Measurements from ENCODE around the gene GLB1L2. TPM values are rescaled to one million over a fixed set of nuclear protein-coding genes. Genes with fewer than 3 reads are reported as not detected.

GLB1L2 gene
- total and polyA plus RNA-seq, 2 of the 13 experiments (the other 11 are each of a cell fraction or from before 2014, with no cell fraction given) = 0.59 to 0.69 TPM

DNA sequence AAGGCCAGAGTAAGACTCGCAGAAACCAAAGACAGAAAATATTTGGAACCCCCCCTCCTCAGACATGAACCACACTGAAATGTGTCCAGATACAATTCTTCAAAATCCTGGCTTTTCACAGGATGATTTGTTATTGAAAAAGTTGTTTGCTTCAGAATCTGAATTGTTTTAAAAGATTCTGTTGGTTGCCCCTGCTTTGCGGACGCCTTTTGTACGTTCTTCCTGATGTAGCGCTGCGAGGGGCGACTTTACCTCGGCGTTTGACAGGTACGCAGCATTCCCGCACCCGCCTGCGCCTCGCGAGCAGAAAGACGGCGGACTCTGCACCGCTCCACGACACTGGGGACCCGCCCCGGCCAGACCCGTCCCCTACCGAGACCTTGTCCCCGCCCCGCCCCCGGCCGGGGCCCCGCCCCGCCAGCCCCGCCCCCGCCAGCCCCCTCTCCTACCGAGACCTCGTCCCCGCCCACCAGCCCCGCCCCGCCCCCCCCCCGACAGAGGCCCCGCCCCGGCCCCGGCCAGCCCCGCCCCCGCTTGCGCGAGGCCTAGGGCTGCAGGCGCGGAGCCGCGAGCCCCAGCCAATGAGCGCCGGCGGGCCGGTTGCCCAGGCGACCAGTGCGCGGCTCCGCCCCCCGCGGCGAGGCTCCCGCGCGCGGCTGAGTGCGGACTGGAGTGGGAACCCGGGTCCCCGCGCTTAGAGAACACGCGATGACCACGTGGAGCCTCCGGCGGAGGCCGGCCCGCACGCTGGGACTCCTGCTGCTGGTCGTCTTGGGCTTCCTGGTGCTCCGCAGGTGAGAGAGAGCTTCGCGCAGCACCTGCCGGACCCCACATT is at the start of gene GLB1L2 (continued):
- TF ChIP-seq YEATS4 (CRISPR knock-in tag; IDR thresholded peaks at IDR 0.05; ENCODE audit: borderline replicate concordance) = peak; percentile 34; the same call in 1 of the 2 replicates
- TF ChIP-seq, protein P1, sequence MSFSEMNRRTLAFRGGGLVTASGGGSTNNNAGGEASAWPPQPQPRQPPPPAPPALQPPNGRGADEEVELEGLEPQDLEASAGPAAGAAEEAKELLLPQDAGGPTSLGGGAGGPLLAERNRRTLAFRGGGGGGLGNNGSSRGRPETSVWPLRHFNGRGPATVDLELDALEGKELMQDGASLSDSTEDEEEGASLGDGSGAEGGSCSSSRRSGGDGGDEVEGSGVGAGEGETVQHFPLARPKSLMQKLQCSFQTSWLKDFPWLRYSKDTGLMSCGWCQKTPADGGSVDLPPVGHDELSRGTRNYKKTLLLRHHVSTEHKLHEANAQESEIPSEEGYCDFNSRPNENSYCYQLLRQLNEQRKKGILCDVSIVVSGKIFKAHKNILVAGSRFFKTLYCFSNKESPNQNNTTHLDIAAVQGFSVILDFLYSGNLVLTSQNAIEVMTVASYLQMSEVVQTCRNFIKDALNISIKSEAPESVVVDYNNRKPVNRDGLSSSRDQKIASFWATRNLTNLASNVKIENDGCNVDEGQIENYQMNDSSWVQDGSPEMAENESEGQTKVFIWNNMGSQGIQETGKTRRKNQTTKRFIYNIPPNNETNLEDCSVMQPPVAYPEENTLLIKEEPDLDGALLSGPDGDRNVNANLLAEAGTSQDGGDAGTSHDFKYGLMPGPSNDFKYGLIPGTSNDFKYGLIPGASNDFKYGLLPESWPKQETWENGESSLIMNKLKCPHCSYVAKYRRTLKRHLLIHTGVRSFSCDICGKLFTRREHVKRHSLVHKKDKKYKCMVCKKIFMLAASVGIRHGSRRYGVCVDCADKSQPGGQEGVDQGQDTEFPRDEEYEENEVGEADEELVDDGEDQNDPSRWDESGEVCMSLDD (CRISPR knock-in tag; IDR thresholded peaks at IDR 0.05; ENCODE audit: borderline replicate concordance) = no peak
- TF ChIP-seq ZNF44 (CRISPR knock-in tag; IDR thresholded peaks at IDR 0.05) = no peak
- TF ChIP-seq DR1 (CRISPR knock-in tag; IDR thresholded peaks at IDR 0.05) = no peak
- TF ChIP-seq, protein P2, sequence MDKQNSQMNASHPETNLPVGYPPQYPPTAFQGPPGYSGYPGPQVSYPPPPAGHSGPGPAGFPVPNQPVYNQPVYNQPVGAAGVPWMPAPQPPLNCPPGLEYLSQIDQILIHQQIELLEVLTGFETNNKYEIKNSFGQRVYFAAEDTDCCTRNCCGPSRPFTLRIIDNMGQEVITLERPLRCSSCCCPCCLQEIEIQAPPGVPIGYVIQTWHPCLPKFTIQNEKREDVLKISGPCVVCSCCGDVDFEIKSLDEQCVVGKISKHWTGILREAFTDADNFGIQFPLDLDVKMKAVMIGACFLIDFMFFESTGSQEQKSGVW (CRISPR knock-in tag; IDR thresholded peaks at IDR 0.05; ENCODE audit: borderline replicate concordance) = no peak
- TF ChIP-seq ZFY (CRISPR knock-in tag; IDR thresholded peaks at IDR 0.05) = peak; percentile 40
- TF ChIP-seq ZSCAN20 (CRISPR knock-in tag; IDR thresholded peaks at IDR 0.05; ENCODE audit: borderline replicate concordance) = no peak
- TF ChIP-seq, protein P3, sequence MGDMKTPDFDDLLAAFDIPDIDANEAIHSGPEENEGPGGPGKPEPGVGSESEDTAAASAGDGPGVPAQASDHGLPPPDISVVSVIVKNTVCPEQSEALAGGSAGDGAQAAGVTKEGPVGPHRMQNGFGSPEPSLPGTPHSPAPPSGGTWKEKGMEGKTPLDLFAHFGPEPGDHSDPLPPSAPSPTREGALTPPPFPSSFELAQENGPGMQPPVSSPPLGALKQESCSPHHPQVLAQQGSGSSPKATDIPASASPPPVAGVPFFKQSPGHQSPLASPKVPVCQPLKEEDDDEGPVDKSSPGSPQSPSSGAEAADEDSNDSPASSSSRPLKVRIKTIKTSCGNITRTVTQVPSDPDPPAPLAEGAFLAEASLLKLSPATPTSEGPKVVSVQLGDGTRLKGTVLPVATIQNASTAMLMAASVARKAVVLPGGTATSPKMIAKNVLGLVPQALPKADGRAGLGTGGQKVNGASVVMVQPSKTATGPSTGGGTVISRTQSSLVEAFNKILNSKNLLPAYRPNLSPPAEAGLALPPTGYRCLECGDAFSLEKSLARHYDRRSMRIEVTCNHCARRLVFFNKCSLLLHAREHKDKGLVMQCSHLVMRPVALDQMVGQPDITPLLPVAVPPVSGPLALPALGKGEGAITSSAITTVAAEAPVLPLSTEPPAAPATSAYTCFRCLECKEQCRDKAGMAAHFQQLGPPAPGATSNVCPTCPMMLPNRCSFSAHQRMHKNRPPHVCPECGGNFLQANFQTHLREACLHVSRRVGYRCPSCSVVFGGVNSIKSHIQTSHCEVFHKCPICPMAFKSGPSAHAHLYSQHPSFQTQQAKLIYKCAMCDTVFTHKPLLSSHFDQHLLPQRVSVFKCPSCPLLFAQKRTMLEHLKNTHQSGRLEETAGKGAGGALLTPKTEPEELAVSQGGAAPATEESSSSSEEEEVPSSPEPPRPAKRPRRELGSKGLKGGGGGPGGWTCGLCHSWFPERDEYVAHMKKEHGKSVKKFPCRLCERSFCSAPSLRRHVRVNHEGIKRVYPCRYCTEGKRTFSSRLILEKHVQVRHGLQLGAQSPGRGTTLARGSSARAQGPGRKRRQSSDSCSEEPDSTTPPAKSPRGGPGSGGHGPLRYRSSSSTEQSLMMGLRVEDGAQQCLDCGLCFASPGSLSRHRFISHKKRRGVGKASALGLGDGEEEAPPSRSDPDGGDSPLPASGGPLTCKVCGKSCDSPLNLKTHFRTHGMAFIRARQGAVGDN (CRISPR knock-in tag; IDR thresholded peaks at IDR 0.05) = peak; percentile 58
- TF ChIP-seq, protein P4, sequence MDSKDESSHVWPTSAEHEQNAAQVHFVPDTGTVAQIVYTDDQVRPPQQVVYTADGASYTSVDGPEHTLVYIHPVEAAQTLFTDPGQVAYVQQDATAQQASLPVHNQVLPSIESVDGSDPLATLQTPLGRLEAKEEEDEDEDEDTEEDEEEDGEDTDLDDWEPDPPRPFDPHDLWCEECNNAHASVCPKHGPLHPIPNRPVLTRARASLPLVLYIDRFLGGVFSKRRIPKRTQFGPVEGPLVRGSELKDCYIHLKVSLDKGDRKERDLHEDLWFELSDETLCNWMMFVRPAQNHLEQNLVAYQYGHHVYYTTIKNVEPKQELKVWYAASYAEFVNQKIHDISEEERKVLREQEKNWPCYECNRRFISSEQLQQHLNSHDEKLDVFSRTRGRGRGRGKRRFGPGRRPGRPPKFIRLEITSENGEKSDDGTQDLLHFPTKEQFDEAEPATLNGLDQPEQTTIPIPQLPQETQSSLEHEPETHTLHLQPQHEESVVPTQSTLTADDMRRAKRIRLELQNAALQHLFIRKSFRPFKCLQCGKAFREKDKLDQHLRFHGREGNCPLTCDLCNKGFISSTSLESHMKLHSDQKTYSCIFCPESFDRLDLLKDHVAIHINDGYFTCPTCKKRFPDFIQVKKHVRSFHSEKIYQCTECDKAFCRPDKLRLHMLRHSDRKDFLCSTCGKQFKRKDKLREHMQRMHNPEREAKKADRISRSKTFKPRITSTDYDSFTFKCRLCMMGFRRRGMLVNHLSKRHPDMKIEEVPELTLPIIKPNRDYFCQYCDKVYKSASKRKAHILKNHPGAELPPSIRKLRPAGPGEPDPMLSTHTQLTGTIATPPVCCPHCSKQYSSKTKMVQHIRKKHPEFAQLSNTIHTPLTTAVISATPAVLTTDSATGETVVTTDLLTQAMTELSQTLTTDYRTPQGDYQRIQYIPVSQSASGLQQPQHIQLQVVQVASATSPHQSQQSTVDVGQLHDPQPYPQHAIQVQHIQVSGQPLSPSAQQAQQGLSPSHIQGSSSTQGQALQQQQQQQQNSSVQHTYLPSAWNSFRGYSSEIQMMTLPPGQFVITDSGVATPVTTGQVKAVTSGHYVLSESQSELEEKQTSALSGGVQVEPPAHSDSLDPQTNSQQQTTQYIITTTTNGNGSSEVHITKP (CRISPR knock-in tag; IDR thresholded peaks at IDR 0.05; ENCODE audit: low read depth) = no peak
- TF ChIP-seq RAD51 (IDR thresholded peaks at IDR 0.05; ENCODE audit: borderline replicate concordance) = no peak
- TF ChIP-seq ZNF383 (CRISPR knock-in tag; IDR thresholded peaks at IDR 0.05; ENCODE audit: borderline replicate concordance) = no peak
- no peak for TF ChIP-seq RBAK (CRISPR knock-in tag; IDR thresholded peaks at IDR 0.05)
- no peak for TF ChIP-seq ZSCAN9 (CRISPR knock-in tag; IDR thresholded peaks at IDR 0.05; ENCODE audit: borderline replicate concordance)
- TF ChIP-seq, protein P5, sequence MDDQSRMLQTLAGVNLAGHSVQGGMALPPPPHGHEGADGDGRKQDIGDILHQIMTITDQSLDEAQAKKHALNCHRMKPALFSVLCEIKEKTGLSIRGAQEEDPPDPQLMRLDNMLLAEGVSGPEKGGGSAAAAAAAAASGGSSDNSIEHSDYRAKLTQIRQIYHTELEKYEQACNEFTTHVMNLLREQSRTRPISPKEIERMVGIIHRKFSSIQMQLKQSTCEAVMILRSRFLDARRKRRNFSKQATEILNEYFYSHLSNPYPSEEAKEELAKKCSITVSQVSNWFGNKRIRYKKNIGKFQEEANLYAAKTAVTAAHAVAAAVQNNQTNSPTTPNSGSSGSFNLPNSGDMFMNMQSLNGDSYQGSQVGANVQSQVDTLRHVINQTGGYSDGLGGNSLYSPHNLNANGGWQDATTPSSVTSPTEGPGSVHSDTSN (CRISPR knock-in tag; IDR thresholded peaks at IDR 0.05; ENCODE audit: borderline replicate concordance) = no peak
- no peak for TF ChIP-seq ZFX (CRISPR knock-in tag; IDR thresholded peaks at IDR 0.05; ENCODE audit: low read depth)
